Measurements from ENCODE around the gene PPM1H.
"Not testable (repeated sequence)": the region's sequence is repeated elsewhere in the genome, so short reads cannot be mapped to it uniquely, and the experiment has no call there.

PPM1H gene

DNA sequence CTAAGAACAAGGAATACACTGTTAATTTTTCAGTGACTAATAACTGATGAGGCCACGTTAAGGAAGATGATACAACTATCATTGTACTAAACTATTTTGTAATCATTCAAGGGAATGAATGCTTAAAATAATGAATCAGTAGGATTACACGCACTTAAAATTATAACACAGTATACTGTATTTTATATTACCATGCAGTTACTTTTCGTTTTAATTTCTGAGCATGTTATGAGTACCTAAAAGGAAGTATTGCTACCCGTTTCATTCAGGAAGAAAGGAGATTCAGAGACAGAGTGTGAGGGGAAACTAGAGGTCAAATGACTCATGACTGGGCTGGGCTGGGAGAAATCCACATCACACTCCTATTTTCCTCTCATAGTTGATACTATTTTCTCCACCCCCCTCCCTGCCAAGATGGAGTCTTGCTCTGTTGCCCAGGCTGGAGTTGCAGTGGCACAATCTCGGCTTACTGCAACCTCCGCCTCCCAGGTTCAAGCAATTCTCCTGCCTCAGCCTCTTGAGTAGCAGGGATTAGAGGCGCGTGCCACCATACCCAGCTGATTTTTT, 202.0 kb downstream of the PPM1H start:
- TF ChIP-seq, protein P1, sequence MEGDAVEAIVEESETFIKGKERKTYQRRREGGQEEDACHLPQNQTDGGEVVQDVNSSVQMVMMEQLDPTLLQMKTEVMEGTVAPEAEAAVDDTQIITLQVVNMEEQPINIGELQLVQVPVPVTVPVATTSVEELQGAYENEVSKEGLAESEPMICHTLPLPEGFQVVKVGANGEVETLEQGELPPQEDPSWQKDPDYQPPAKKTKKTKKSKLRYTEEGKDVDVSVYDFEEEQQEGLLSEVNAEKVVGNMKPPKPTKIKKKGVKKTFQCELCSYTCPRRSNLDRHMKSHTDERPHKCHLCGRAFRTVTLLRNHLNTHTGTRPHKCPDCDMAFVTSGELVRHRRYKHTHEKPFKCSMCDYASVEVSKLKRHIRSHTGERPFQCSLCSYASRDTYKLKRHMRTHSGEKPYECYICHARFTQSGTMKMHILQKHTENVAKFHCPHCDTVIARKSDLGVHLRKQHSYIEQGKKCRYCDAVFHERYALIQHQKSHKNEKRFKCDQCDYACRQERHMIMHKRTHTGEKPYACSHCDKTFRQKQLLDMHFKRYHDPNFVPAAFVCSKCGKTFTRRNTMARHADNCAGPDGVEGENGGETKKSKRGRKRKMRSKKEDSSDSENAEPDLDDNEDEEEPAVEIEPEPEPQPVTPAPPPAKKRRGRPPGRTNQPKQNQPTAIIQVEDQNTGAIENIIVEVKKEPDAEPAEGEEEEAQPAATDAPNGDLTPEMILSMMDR (IDR thresholded peaks at IDR 0.05; ENCODE audit: borderline replicate concordance, extremely low read depth, low read length, poor library complexity, severe bottlenecking): no peak
- no peak for TF ChIP-seq EZH2 (IDR thresholded peaks at IDR 0.05; ENCODE audit: borderline replicate concordance, low read depth, low read length, severe bottlenecking)
- H3K36me3 ChIP-seq (ENCODE audit: insufficient read depth, low read length): no peaks in the 10 kb centered on the region
- H3K4me3 ChIP-seq (ENCODE audit: low read depth in 1 of 2, low read length in 2 of 2): no peak overlapping the region
- ATAC-seq (ENCODE audit: insufficient read depth, low read depth): no peak
- no peak overlapping the region for H3K4me2 ChIP-seq (ENCODE audit: insufficient read depth, low read length)
- no peaks in the 10 kb centered on the region for H3K27me3 ChIP-seq (ENCODE audit: insufficient read depth, low read length, poor library complexity)
- no peak overlapping the region for H2AFZ ChIP-seq (ENCODE audit: low read depth, low read length)
- DNase-seq: no peak
- H3K27ac ChIP-seq (ENCODE audit: low read length): no peak overlapping the region
- H4K20me1 ChIP-seq (ENCODE audit: insufficient read depth, low read length): no peaks in the 10 kb centered on the region; the same call in 1 of the 2 replicates
- H3K9ac ChIP-seq (ENCODE audit: low read depth, low read length): no peak overlapping the region
- no peaks in the 10 kb centered on the region for H3K79me2 ChIP-seq (ENCODE audit: insufficient read depth, low read length)
- H3K9me3 ChIP-seq (ENCODE audit: insufficient read depth, low read length, severe bottlenecking): no peaks in the 10 kb centered on the region
- H3K4me1 ChIP-seq (ENCODE audit: insufficient read depth, low read length): no peaks in the 10 kb centered on the region

DNA sequence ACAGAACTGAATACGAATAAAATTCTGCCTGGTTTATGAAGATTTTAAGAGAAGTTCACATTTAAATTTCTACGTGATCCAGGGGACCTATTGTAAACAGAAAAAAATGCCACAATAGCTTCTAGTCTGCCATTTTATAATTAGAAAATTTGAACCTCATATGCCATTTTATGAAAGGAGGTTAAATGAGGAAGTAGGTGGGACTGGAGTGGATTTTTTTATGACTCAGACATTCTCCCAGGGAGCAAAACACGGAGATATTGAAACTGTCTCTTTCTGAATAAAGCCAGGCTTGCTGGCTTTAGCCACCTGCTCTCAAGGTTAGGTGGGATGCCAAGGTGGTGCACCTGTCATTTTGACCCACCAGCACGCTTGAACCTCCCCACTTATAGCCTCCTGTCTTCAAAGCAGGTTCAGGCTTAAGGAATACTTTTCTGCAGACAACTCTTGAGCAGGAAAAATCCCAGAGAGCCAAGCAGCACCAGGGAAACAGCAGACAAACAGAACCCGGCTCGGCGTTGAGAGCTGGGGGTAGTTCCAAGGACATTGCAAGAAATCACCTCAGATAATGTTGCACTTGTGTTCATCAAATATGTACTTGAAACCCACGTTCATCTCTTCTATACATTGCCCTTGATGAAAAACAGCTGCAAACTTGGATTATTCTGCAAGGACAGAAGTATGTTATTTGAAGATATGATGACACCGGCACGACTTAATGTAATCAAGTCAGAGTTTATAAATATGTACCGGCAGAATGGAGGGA, 203.7 kb downstream of the PPM1H start:
- H4K20me1 ChIP-seq (ENCODE audit: insufficient read depth, low read length): no peaks in the 10 kb centered on the region; the same call in 1 of the 2 replicates
- no peaks in the 10 kb centered on the region for H3K27me3 ChIP-seq (ENCODE audit: insufficient read depth, low read length, poor library complexity)
- no peaks in the 10 kb centered on the region for H3K36me3 ChIP-seq (ENCODE audit: insufficient read depth, low read length)
- no peak overlapping the region for H3K27ac ChIP-seq (ENCODE audit: low read length)
- no peak overlapping the region for H3K4me3 ChIP-seq (ENCODE audit: low read depth in 1 of 2, low read length in 2 of 2)
- DNase-seq (no peak), ATAC-seq (ENCODE audit: insufficient read depth, low read depth) (no peak)
- no peak for TF ChIP-seq EZH2 (IDR thresholded peaks at IDR 0.05; ENCODE audit: borderline replicate concordance, low read depth, low read length, severe bottlenecking)
- TF ChIP-seq, protein P1 (IDR thresholded peaks at IDR 0.05; ENCODE audit: borderline replicate concordance, extremely low read depth, low read length, poor library complexity, severe bottlenecking): no peak
- H3K9me3 ChIP-seq (ENCODE audit: insufficient read depth, low read length, severe bottlenecking): no peaks in the 10 kb centered on the region
- no peak overlapping the region for H2AFZ ChIP-seq (ENCODE audit: low read depth, low read length)
- no peaks in the 10 kb centered on the region for H3K79me2 ChIP-seq (ENCODE audit: insufficient read depth, low read length)
- no peak overlapping the region for H3K9ac ChIP-seq (ENCODE audit: low read depth, low read length)
- no peak overlapping the region for H3K4me2 ChIP-seq (ENCODE audit: insufficient read depth, low read length)
- H3K4me1 ChIP-seq (ENCODE audit: insufficient read depth, low read length): no peaks in the 10 kb centered on the region

DNA sequence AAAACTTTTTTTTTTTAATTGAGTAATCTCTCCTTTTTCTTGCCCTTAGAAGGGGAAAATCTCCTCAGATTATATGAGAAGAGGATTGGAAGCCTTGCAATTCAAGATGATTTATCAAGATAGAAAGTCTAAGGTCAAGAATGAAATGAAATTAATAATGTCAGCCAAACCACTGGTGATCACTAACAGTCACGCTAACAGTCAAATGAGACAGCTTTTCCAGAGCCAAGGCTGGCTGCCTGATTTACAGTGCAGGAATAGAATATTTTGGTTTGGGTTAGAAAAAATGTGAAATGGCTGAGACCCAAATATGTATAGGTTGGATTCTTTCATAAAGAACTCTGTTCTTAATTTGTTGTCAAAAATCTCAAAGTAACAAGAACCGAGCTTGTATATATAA, 204.3 kb downstream of the PPM1H start:
- ATAC-seq (ENCODE audit: insufficient read depth, low read depth) (no peak), DNase-seq (no peak)
- H3K4me3 ChIP-seq (ENCODE audit: low read depth in 1 of 2, low read length in 2 of 2): no peak overlapping the region
- no peak overlapping the region for H2AFZ ChIP-seq (ENCODE audit: low read depth, low read length)
- H3K79me2 ChIP-seq (ENCODE audit: insufficient read depth, low read length): no peaks in the 10 kb centered on the region
- H4K20me1 ChIP-seq (ENCODE audit: insufficient read depth, low read length): no peaks in the 10 kb centered on the region; the same call in 1 of the 2 replicates
- H3K4me1 ChIP-seq (ENCODE audit: insufficient read depth, low read length): no peaks in the 10 kb centered on the region
- H3K4me2 ChIP-seq (ENCODE audit: insufficient read depth, low read length): no peak overlapping the region
- H3K9ac ChIP-seq (ENCODE audit: low read depth, low read length): no peak overlapping the region
- TF ChIP-seq EZH2 (IDR thresholded peaks at IDR 0.05; ENCODE audit: borderline replicate concordance, low read depth, low read length, severe bottlenecking): no peak
- TF ChIP-seq, protein P1 (IDR thresholded peaks at IDR 0.05; ENCODE audit: borderline replicate concordance, extremely low read depth, low read length, poor library complexity, severe bottlenecking): no peak
- no peaks in the 10 kb centered on the region for H3K9me3 ChIP-seq (ENCODE audit: insufficient read depth, low read length, severe bottlenecking)
- H3K27ac ChIP-seq (ENCODE audit: low read length): no peak overlapping the region
- H3K27me3 ChIP-seq (ENCODE audit: insufficient read depth, low read length, poor library complexity): no peaks in the 10 kb centered on the region
- H3K36me3 ChIP-seq (ENCODE audit: insufficient read depth, low read length): no peaks in the 10 kb centered on the region

DNA sequence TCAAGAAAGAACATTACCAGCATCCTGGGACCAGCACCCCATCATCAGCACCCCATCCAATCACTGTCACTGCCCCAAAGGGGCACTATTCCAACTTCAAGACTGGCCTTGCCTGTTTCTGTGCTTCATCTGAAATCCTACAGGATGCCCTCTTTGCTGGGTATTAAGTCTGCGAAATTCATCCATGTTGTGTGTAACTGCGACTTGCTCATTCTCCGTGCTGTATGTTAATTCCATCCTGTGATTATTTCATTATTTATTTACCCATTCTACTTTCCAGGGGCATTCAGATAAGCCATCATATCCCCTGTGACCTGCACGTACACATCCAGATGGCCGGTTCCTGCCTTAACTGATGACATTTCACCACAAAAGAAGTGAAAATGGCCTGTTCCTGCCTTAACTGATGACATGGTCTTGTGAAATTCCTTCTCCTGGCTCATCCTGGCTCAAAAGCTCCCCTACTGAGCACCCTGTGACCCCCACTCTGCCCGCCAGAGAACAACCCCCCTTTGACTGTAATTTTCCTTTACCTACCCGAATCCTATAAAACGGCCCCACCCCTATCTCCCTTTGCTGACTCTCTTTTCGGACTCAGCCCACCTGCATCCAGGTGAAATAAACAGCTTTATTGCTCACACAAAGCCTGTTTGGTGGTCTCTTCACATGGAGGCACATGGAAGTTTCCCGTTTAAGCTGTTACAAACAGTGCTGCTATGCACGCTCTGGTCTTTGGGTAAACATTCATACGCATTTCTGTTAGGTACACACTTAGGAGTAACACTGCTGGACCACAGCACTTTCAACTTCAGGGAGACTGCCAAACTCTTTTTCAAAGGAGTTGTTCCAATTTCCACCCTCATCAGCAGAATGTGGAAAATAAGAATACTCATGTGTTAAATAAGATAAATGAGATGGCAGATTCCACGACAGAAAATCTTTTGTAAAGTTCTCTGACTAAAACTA, 205.1 kb downstream of the PPM1H start:
- not testable (repeated sequence) for H3K4me3 ChIP-seq (ENCODE audit: low read depth in 1 of 2, low read length in 2 of 2); H3K9me3 ChIP-seq (ENCODE audit: insufficient read depth, low read length, severe bottlenecking); H3K27me3 ChIP-seq (ENCODE audit: insufficient read depth, low read length, poor library complexity); H3K4me1 ChIP-seq (ENCODE audit: insufficient read depth, low read length); H3K9ac ChIP-seq (ENCODE audit: low read depth, low read length); H3K27ac ChIP-seq (ENCODE audit: low read length); DNase-seq; H3K4me2 ChIP-seq (ENCODE audit: insufficient read depth, low read length); H2AFZ ChIP-seq (ENCODE audit: low read depth, low read length); H4K20me1 ChIP-seq (ENCODE audit: insufficient read depth, low read length); H3K36me3 ChIP-seq (ENCODE audit: insufficient read depth, low read length); H3K79me2 ChIP-seq (ENCODE audit: insufficient read depth, low read length); ATAC-seq (ENCODE audit: insufficient read depth, low read depth)
